Left lung (tissue), 10 donors: ENCODE measurements around the gene HLA-B. TPM values are rescaled to one million over a fixed set of nuclear protein-coding genes. Genes with fewer than 3 reads are reported as not detected.

ENCODE experiments used
- ATAC-seq: fragments of 200-7000 bp; cut with Tn5 transposase; one replicate; pipeline ENCODE4 v1.9.1; 2020; ENCODE audit warnings: moderate library complexity
- DNase-seq, 4 donors: peaks; one replicate each; pipeline ENCODE4 v3.0.0-alpha.2; 2013 to 2020
- H3K27ac ChIP-seq, 2 donors: fragments of 200-600 bp; sonication (generic) in 1 of 2; one replicate each; pipeline versions ENCODE4 v1.5.0 to v1.8.0; 2020 to 2021
- H3K27me3 ChIP-seq, 2 donors: fragments of 200-600 bp; sonication (generic) in 1 of 2; one replicate each; pipeline versions ENCODE4 v1.5.0 to v1.8.0; 2020 to 2021
- H3K36me3 ChIP-seq, 2 donors: fragments of 200-600 bp; sonication (generic) in 1 of 2; one replicate each; pipeline versions ENCODE4 v1.5.0 to v1.8.0; 2020 to 2021
- H3K4me1 ChIP-seq, 2 donors: fragments of 200-600 bp; one replicate each; pipeline ENCODE4 v1.8.0; 2021
- H3K4me3 ChIP-seq, 2 donors: fragments of 200-600 bp; sonication (generic) in 1 of 2; one replicate each; pipeline versions ENCODE4 v1.5.0 to v1.8.0; 2020 to 2021; ENCODE audit warnings: mild to moderate bottlenecking in 1 of 2
- H3K9me3 ChIP-seq, 2 donors: fragments of 200-600 bp; sonication (generic) in 1 of 2; one replicate each; pipeline versions ENCODE4 v1.5.0 to v1.8.0; 2020 to 2021
- intact Hi-C, 2 donors: fragments of 100-400 bp; cut with DNase I; formaldehyde crosslinking; loops; one replicate each; pipeline versions ENCODE4 v1.11.2 to v1.14.2; 2022
- polyA plus RNA-seq, 6 donors: library from polyadenylated mRNA; unstranded; fragments of 120-200 nt; gene quantifications; one replicate each; pipeline ENCODE4 v1.2.1, GENCODE V29; 2013; ENCODE audit not compliant: insufficient read length in 6 of 6
- total RNA-seq, 2 donors: library from RNA; stranded (reverse); fragmentation: NEBNext Ultra II Directional; extraction: Animal tissue kit (Norgen Biotek cat#: 25700); gene quantifications; one replicate each; pipeline ENCODE4 v1.2.1, GENCODE V29; 2021
- TF ChIP-seq, protein P1 (sequence below), 2 donors: fragments of 200-600 bp; sonication (generic) in 1 of 2; IDR thresholded peaks; one replicate each; pipeline versions ENCODE4 v1.5.0 to v1.8.0; 2021; ENCODE audit warnings: antibody characterized with exemption in 2 of 2
- donor health status: DM: no; HTN: yes; CAD: no.
- donor health status: DM: no; HTN: no; CAD: no.

Gene HLA-B
- total and polyA plus RNA-seq, 8 donors: 285 to 2,503 (median 391) TPM

DNA sequence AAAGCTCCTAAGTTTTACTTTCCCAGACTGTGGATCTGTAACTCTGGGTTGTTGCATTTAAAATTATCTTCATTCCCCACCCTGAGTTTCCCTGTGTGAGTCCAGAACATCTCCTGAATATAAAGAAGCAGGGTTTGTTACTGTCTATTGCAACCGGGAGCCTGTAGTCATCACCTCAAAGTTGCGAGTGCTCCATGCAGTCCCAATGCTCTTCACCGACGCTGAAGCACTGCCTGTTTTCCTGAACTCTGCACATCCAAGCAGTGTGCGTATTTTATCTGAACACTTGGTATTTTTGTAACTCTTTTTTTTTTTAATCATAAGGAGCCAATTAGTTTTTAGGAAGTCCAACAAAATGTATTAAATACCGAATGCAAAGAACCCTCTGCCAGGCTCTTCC lies 907 bp upstream of the HLA-B start:
- TF ChIP-seq, protein P1, sequence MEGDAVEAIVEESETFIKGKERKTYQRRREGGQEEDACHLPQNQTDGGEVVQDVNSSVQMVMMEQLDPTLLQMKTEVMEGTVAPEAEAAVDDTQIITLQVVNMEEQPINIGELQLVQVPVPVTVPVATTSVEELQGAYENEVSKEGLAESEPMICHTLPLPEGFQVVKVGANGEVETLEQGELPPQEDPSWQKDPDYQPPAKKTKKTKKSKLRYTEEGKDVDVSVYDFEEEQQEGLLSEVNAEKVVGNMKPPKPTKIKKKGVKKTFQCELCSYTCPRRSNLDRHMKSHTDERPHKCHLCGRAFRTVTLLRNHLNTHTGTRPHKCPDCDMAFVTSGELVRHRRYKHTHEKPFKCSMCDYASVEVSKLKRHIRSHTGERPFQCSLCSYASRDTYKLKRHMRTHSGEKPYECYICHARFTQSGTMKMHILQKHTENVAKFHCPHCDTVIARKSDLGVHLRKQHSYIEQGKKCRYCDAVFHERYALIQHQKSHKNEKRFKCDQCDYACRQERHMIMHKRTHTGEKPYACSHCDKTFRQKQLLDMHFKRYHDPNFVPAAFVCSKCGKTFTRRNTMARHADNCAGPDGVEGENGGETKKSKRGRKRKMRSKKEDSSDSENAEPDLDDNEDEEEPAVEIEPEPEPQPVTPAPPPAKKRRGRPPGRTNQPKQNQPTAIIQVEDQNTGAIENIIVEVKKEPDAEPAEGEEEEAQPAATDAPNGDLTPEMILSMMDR (IDR thresholded peaks at IDR 0.05): no peak
- Histone ChIP-seq H3K9me3 (no peaks in the 10 kb centered on the region), H3K27me3 (no peaks in the 10 kb centered on the region), H3K4me1 (peaks cover 3 to 41% of the 10 kb centered on the region in 2 donors), H3K4me3 (peak overlapping the region in 1 of 2 donors; percentile 88), H3K27ac (peak overlapping the region in 1 of 2 donors; percentile 95), H3K36me3 (peaks cover 0 to 32% of the 10 kb centered on the region in 2 donors)
- no peak for DNase-seq
- no peak for ATAC-seq
- intact Hi-C loops: no loop called here

DNA sequence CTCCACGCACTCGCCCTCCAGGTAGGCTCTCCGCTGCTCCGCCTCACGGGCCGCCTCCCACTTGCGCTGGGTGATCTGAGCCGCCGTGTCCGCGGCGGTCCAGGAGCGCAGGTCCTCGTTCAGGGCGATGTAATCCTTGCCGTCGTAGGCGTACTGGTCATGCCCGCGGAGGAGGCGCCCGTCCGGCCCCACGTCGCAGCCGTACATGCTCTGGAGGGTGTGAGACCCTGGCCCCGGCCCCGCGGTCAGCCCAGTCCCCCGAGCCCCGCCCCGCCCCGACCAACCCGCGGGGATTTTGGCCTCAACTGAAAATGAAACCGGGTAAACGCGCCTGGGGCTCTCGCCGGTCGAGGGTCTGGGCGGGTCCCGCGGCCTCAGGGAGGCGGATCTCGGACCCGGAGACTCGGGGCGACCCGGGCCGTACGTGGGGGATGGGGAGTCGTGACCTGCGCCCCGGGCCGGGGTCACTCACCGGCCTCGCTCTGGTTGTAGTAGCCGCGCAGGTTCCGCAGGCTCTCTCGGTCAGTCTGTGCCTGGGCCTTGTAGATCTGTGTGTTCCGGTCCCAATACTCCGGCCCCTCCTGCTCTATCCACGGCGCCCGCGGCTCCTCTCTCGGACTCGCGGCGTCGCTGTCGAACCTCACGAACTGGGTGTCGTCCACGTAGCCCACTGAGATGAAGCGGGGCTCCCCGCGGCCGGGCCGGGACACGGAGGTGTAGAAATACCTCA lies 598 bp downstream of the HLA-B start:
- DNase-seq: peak in 3 of 4 donors; percentile 42 to 90 (median 45)
- H3K9me3 ChIP-seq: no peaks in the 10 kb centered on the region

DNA sequence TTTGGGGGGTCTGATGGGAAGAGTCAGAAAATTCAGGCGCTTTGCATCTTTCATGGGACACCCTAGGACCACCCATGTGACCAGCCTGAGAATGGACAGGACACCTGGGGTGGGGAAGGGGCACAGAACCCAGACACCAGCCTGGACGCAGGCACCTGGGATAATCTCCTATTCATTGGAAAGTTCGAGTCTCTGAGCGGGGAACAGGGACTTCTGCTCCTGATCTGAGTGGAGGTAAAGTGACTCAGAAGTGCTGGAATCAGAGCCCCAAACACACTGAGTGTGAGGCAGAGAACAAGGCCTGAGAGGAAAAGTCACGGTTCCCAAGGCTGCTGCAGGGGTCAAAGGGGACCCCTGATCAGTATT lies 1.4 kb downstream of the HLA-B start:
- Histone ChIP-seq H3K27ac (peak overlapping the region in 1 of 2 donors; percentile 95), H3K27me3 (no peaks in the 10 kb centered on the region), H3K9me3 (no peaks in the 10 kb centered on the region), H3K36me3 (peaks cover 0 to 34% of the 10 kb centered on the region in 2 donors), H3K4me3 (peak overlapping the region; percentile 3 to 88), H3K4me1 (peaks cover 3 to 43% of the 10 kb centered on the region in 2 donors)
- ATAC-seq (no peak), DNase-seq (no peak)
- intact Hi-C loops: no loop called here
- TF ChIP-seq, protein P1 (IDR thresholded peaks at IDR 0.05): no peak

More for the DNA sequence above, 598 bp downstream of the HLA-B start:
- peaks cover 3 to 43% of the 10 kb centered on the region in 2 donors for H3K4me1 ChIP-seq
- intact Hi-C loops: no loop called here
- peak overlapping the region; percentile 17 to 88 for H3K4me3 ChIP-seq
- H3K27ac ChIP-seq: peak overlapping the region in 1 of 2 donors; percentile 95
- peak; percentile 68 for ATAC-seq
- no peaks in the 10 kb centered on the region for H3K27me3 ChIP-seq
- TF ChIP-seq, protein P1 (IDR thresholded peaks at IDR 0.05): no peak
- peaks cover 0 to 34% of the 10 kb centered on the region in 2 donors for H3K36me3 ChIP-seq

DNA sequence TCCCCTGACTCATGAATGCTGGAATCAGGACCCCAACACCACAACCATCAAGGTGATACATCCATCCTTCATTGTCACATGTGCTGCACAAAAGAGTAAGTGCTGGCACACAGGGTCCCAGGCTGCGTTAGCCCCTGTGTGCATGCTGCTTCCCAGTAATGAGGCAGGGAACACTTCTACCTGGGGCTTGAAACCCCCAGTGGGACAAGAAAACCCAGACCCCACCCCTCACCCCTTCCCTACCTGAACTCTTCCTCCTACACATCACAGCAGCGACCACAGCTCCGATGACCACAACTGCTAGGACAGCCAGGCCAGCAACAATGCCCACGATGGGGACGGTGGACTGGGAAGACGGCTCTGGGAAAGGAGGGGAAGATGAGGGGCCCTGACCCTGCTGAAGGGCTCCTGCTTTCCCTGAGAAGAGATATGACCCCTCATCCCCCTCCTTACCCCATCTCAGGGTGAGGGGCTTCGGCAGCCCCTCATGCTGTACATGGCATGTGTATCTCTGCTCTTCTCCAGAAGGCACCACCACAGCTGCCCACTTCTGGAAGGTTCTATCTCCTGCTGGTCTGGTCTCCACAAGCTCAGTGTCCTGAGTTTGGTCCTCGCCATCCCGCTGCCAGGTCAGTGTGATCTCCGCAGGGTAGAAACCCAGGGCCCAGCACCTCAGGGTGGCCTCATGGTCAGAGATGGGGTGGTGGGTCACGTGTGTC lies 2.0 kb downstream of the HLA-B start:
- peaks cover 0 to 34% of the 10 kb centered on the region in 2 donors for H3K36me3 ChIP-seq
- no peak for DNase-seq
- no peaks in the 10 kb centered on the region for H3K9me3 ChIP-seq
- H3K4me3 ChIP-seq: peak overlapping the region in 1 of 2 donors; percentile 88
- H3K27me3 ChIP-seq: no peaks in the 10 kb centered on the region
- H3K27ac ChIP-seq: no peak overlapping the region
- intact Hi-C loops: no loop called here
- no peak for ATAC-seq
- TF ChIP-seq, protein P1 (IDR thresholded peaks at IDR 0.05): no peak
- peaks cover 3 to 43% of the 10 kb centered on the region in 2 donors for H3K4me1 ChIP-seq
